H1 (cell line): ENCODE data around the gene MMP3. TPM values are rescaled to one million over a fixed set of nuclear protein-coding genes. Genes with fewer than 3 reads are reported as not detected.

Source experiments
- ATF3 ChIP-seq: IDR thresholded peaks from 2 replicates; pipeline ENCODE4 v1.6.1; 2011; ENCODE audit warnings: low read depth, mild to moderate bottlenecking, low read length; ENCODE audit not compliant: insufficient read depth
- CHD7 ChIP-seq: fragments of 300-600 bp; sonication (generic); IDR thresholded peaks from 2 replicates; pipeline ENCODE4 v1.7.1; 2012; ENCODE audit warnings: low read length, moderate library complexity, mild to moderate bottlenecking, inconsistent platforms; ENCODE audit not compliant: insufficient replicate concordance
- EZH2 ChIP-seq: fragments of 200-600 bp; sonication (generic); IDR thresholded peaks from 2 replicates; pipeline ENCODE4 v1.7.1; 2012; ENCODE audit warnings: low read depth, mild to moderate bottlenecking, moderate library complexity, low read length, inconsistent platforms; ENCODE audit not compliant: severe bottlenecking
- HDAC6 ChIP-seq: IDR thresholded peaks from one replicate; pipeline ENCODE4 v1.7.1; 2012; ENCODE audit warnings: low read depth, mild to moderate bottlenecking, inconsistent platforms, low read length, moderate library complexity
- NANOG ChIP-seq: IDR thresholded peaks from 2 replicates; pipeline ENCODE4 v1.6.1; 2011; ENCODE audit warnings: low read length, low read depth, mild to moderate bottlenecking, inconsistent platforms; ENCODE audit not compliant: insufficient read depth, poor library complexity, severe bottlenecking
- NRF1 ChIP-seq: IDR thresholded peaks from 2 replicates; pipeline ENCODE4 v1.6.1; 2011; ENCODE audit warnings: mild to moderate bottlenecking, low read depth, low read length, improper control_type of control experiment
- POLR2AphosphoS5 ChIP-seq: IDR thresholded peaks from 2 replicates; pipeline ENCODE4 v1.6.1; 2011; ENCODE audit warnings: low read depth, low read length
- SIX5 ChIP-seq: IDR thresholded peaks from 2 replicates; pipeline ENCODE4 v1.6.1; 2011; ENCODE audit warnings: mild to moderate bottlenecking, low read depth, low read length
- SP1 ChIP-seq: IDR thresholded peaks from 2 replicates; pipeline ENCODE4 v1.6.1; 2011; ENCODE audit warnings: low read depth, low read length
- TAF1 ChIP-seq: IDR thresholded peaks from 2 replicates; pipeline ENCODE4 v1.6.1; 2011; ENCODE audit warnings: mild to moderate bottlenecking, low read depth, low read length
- USF2 ChIP-seq: IDR thresholded peaks from 2 replicates; pipeline ENCODE4 v1.6.1; 2011; ENCODE audit warnings: low read length, improper control_type of control experiment
- polyA plus RNA-seq, 7 experiments: library from polyadenylated mRNA; depleted of rRNA in 3 of 7; stranded (reverse) in 5 of 7; unstranded in 2 of 7; fragments of >200 nt in 5 of 7; fragments of 200-250 nt in 2 of 7; gene quantifications; 1 replicate in 5 of 7; 2 replicates in 1 of 7; 4 replicates in 1 of 7; pipeline versions ENCODE4 v1.2.1 to v1.2.3, GENCODE V29; 2011 to 2013; ENCODE audit warnings: missing spikeins in 2 of 7, mixed read lengths in 2 of 7
- total RNA-seq: library from RNA; stranded (reverse); fragmentation: NEBNext Ultra II Directional; extraction: Animal tissue kit (Norgen Biotek cat#: 25700); gene quantifications from 2 replicates; pipeline ENCODE4 v1.2.1, GENCODE V29; 2021

MMP3 gene
- total and polyA plus RNA-seq, 2 of the 8 experiments (the other 6 are each of a cell fraction or from before 2014, with no cell fraction given), result not detected

GRCh38 chr11:102842930-102843329 is 479 bp downstream of the MMP3 start (continued):
- TF ChIP-seq CHD7, result no peak
- no peak for TF ChIP-seq NANOG
- no peak for TF ChIP-seq ATF3
- no peak for TF ChIP-seq POLR2AphosphoS5
- no peak for TF ChIP-seq SP1
- TF ChIP-seq USF2, result no peak
- TF ChIP-seq NRF1, result no peak
- no peak for TF ChIP-seq TAF1
- TF ChIP-seq HDAC6, result no peak
- no peak for TF ChIP-seq SIX5
- no peak for TF ChIP-seq EZH2
